Measurements from ENCODE around the gene PFN1. TPM values are rescaled to one million over a fixed set of nuclear protein-coding genes. Genes with fewer than 3 reads are reported as not detected.

Gene PFN1
- total and polyA plus RNA-seq, 5 donors: 148 to 229 (median 192) TPM

Small RNAs within 50 kb of the gene (microRNA-seq; reads per million reads assigned to microRNA genes)
- gene MIR6864 (0 reads per million in 2 donors), gene MIR6865 (0 reads per million in 2 donors)

Other genes starting within 250 kb of the PFN1 start
- 10 to 100 TPM; 29.7 to 40.9 (median 36.7) TPM for gene PELP1, start 244.4 kb downstream of the PFN1 start, total RNA-seq
- 21.1 TPM for gene PELP1, start 244.4 kb downstream of the PFN1 start, polyA plus RNA-seq
- 10 to 100 TPM; 21.6 to 35.1 (median 25.5) TPM for gene ARRB2, start 237.9 kb downstream of the PFN1 start, total RNA-seq
- 17.0 TPM for gene ARRB2, start 237.9 kb downstream of the PFN1 start, polyA plus RNA-seq
- 10 to 100 TPM; 17.8 to 21.6 (median 21.0) TPM for gene MED11, start 217.1 kb downstream of the PFN1 start, total RNA-seq
- gene MED11, start 217.1 kb downstream of the PFN1 start, polyA plus RNA-seq: 47.6 TPM
- under 1 TPM; 0.20 to 0.53 (median 0.33) TPM for gene ZMYND15, start 208.7 kb downstream of the PFN1 start, total RNA-seq
- gene ZMYND15, start 208.7 kb downstream of the PFN1 start, polyA plus RNA-seq: 0.23 TPM
- 1 to 10 TPM; 5.0 to 6.3 (median 5.5) TPM for gene CXCL16, start 208.6 kb downstream of the PFN1 start, total RNA-seq
- 2.5 TPM for gene CXCL16, start 208.6 kb downstream of the PFN1 start, polyA plus RNA-seq
- gene TM4SF5, start 176.6 kb downstream of the PFN1 start, total RNA-seq: not detected
- gene TM4SF5, start 176.6 kb downstream of the PFN1 start, polyA plus RNA-seq: not detected
- gene VMO1, start 162.2 kb downstream of the PFN1 start, total RNA-seq: 1 to 10 TPM in 3 of 4 donors, under 1 TPM in 1; 0.45 to 1.6 (median 1.4) TPM
- gene VMO1, start 162.2 kb downstream of the PFN1 start, polyA plus RNA-seq: 0.70 TPM
- gene GLTPD2, start 159.6 kb downstream of the PFN1 start, total RNA-seq: not detected
- not detected for gene GLTPD2, start 159.6 kb downstream of the PFN1 start, polyA plus RNA-seq
- 100 to 1,000 TPM; 149 to 163 (median 151) TPM for gene PSMB6, start 152.4 kb downstream of the PFN1 start, total RNA-seq
- gene PSMB6, start 152.4 kb downstream of the PFN1 start, polyA plus RNA-seq: 234 TPM
- gene PLD2, start 141.4 kb downstream of the PFN1 start, total RNA-seq: 10 to 100 TPM; 12.0 to 15.3 (median 13.4) TPM
- gene PLD2, start 141.4 kb downstream of the PFN1 start, polyA plus RNA-seq: 10.0 TPM
- 10 to 100 TPM; 44.5 to 54.7 (median 49.3) TPM for gene MINK1, start 115.2 kb downstream of the PFN1 start, total RNA-seq
- gene MINK1, start 115.2 kb downstream of the PFN1 start, polyA plus RNA-seq: 31.1 TPM
- gene C17orf107, start 49.0 kb downstream of the PFN1 start, total RNA-seq: 1 to 10 TPM; 2.7 to 3.3 (median 2.8) TPM
- gene C17orf107, start 49.0 kb downstream of the PFN1 start, polyA plus RNA-seq: 3.6 TPM
- gene CHRNE, start 45.4 kb downstream of the PFN1 start, total RNA-seq: 100 to 1,000 TPM in 1 of 4 donors, 10 to 100 TPM in 3; 57.6 to 106 (median 68.9) TPM
- 63.6 TPM for gene CHRNE, start 45.4 kb downstream of the PFN1 start, polyA plus RNA-seq
- under 1 TPM in 1 of 4 donors, not detected in 3; 0.23 TPM for gene GP1BA, start 16.3 kb downstream of the PFN1 start, total RNA-seq
- 0.16 TPM for gene GP1BA, start 16.3 kb downstream of the PFN1 start, polyA plus RNA-seq
- gene SLC25A11, start 8.5 kb downstream of the PFN1 start, total RNA-seq: 100 to 1,000 TPM; 162 to 230 (median 202) TPM
- gene SLC25A11, start 8.5 kb downstream of the PFN1 start, polyA plus RNA-seq: 200 TPM
- gene RNF167, start 8.3 kb downstream of the PFN1 start, total RNA-seq: 100 to 1,000 TPM in 1 of 4 donors, 10 to 100 TPM in 3; 76.6 to 108 (median 87.5) TPM
- 124 TPM for gene RNF167, start 8.3 kb downstream of the PFN1 start, polyA plus RNA-seq
- gene ENO3, start 2.6 kb upstream of the PFN1 start, total RNA-seq: 100 to 1,000 TPM; 198 to 695 (median 246) TPM
- 455 TPM for gene ENO3, start 2.6 kb upstream of the PFN1 start, polyA plus RNA-seq
- gene SPAG7, start 19.3 kb upstream of the PFN1 start, total RNA-seq: 100 to 1,000 TPM; 106 to 133 (median 117) TPM
- 164 TPM for gene SPAG7, start 19.3 kb upstream of the PFN1 start, polyA plus RNA-seq
- 10 to 100 TPM; 35.3 to 44.4 (median 40.3) TPM for gene CAMTA2, start 39.1 kb upstream of the PFN1 start, total RNA-seq
- 43.5 TPM for gene CAMTA2, start 39.1 kb upstream of the PFN1 start, polyA plus RNA-seq
- 1 to 10 TPM; 2.2 to 3.8 (median 3.2) TPM for gene INCA1, start 49.0 kb upstream of the PFN1 start, total RNA-seq
- 5.0 TPM for gene INCA1, start 49.0 kb upstream of the PFN1 start, polyA plus RNA-seq
- 100 to 1,000 TPM; 519 to 727 (median 570) TPM for gene KIF1C, start 49.4 kb upstream of the PFN1 start, total RNA-seq
- gene KIF1C, start 49.4 kb upstream of the PFN1 start, polyA plus RNA-seq: 406 TPM
- not detected for gene SLC52A1, start 86.9 kb upstream of the PFN1 start, total RNA-seq
- gene SLC52A1, start 86.9 kb upstream of the PFN1 start, polyA plus RNA-seq: not detected
- gene ZFP3, start 129.9 kb upstream of the PFN1 start, total RNA-seq: 10 to 100 TPM; 11.7 to 14.2 (median 12.0) TPM
- 5.4 TPM for gene ZFP3, start 129.9 kb upstream of the PFN1 start, polyA plus RNA-seq
- 1 to 10 TPM; 4.0 to 7.4 (median 5.6) TPM for gene ZNF232, start 163.3 kb upstream of the PFN1 start, total RNA-seq
- 3.1 TPM for gene ZNF232, start 163.3 kb upstream of the PFN1 start, polyA plus RNA-seq
- under 1 TPM in 3 of 4 donors, not detected in 1; 0.06 to 0.20 (median 0.09) TPM for gene USP6, start 167.5 kb upstream of the PFN1 start, total RNA-seq
- gene USP6, start 167.5 kb upstream of the PFN1 start, polyA plus RNA-seq: under 0.01 TPM
- gene ZNF594, start 243.3 kb upstream of the PFN1 start, total RNA-seq: 1 to 10 TPM; 6.8 to 8.2 (median 7.8) TPM
- 2.4 TPM for gene ZNF594, start 243.3 kb upstream of the PFN1 start, polyA plus RNA-seq